K562 (cell line): Measurements from ENCODE around the gene F11R. TPM values are rescaled to one million over a fixed set of nuclear protein-coding genes. Genes with fewer than 3 reads are reported as not detected.

ENCODE experiments used
- ATF1 ChIP-seq, 2 experiments: fragments of 450-650 bp in 1 of 2; IDR thresholded peaks; 2 replicates each; pipeline ENCODE4 v1.6.1; 2016; ENCODE audit warnings: missing compliant biosample characterization in 1 of 2, missing genetic modification characterization in 1 of 2
- CBFA2T2 ChIP-seq: fragments of 450-650 bp; conservative IDR thresholded peaks from 2 replicates; pipeline ENCODE4 v1.6.1; 2017; ENCODE audit warnings: mild to moderate bottlenecking
- LCOR ChIP-seq: sonication (generic); formaldehyde crosslinking; IDR thresholded peaks from 2 replicates; pipeline ENCODE4 v1.8.0; 2022; ENCODE audit warnings: mild to moderate bottlenecking, missing genetic modification reagents
- MCM3 ChIP-seq: fragments of 450-650 bp; IDR thresholded peaks from 2 replicates; pipeline ENCODE4 v1.6.1; 2016
- MCM7 ChIP-seq, 2 experiments: fragments of 450-650 bp; IDR thresholded peaks; 2 replicates each; pipeline ENCODE4 v1.6.1; 2016 to 2018
- SMARCA4 ChIP-seq: fragments of 450-650 bp; IDR thresholded peaks from 2 replicates; pipeline ENCODE4 v1.6.1; 2016
- TCF7 ChIP-seq: sonication (generic); IDR thresholded peaks from 2 replicates; pipeline ENCODE4 v1.6.1; 2016; ENCODE audit warnings: antibody characterized with exemption, borderline replicate concordance
- ZFX ChIP-seq: sonication (generic); formaldehyde crosslinking; IDR thresholded peaks from 2 replicates; pipeline ENCODE4 v1.8.0; 2022; ENCODE audit warnings: mild to moderate bottlenecking, missing genetic modification reagents, moderate library complexity
- ZNF668 ChIP-seq: fragments of 250-450 bp; sonication (Bioruptor Pico); IDR thresholded peaks from 2 replicates; pipeline ENCODE4 v1.8.0; 2022; ENCODE audit warnings: mild to moderate bottlenecking, inconsistent platforms
- ZNF75A ChIP-seq: fragments of 450-650 bp; formaldehyde crosslinking; IDR thresholded peaks from 2 replicates; pipeline ENCODE4 v1.4.0; 2020; ENCODE audit warnings: mild to moderate bottlenecking
- polyA plus RNA-seq, 8 experiments: library from polyadenylated mRNA; depleted of rRNA in 4 of 8; stranded (reverse) in 5 of 8; unstranded in 3 of 8; fragments of >200 nt; fragmentation: Nextera tagmentation in 2 of 8; fragmentation: Illumina TruSeq in 1 of 8; extraction: Ambion mirVana in 2 of 8; extraction: Trizol in 1 of 8; gene quantifications; 2 replicates each; pipeline versions ENCODE4 v1.2.1 to v1.2.3, GENCODE V29; 2011 to 2014; ENCODE audit warnings: inconsistent platforms in 1 of 8, missing spikeins in 1 of 8
- total RNA-seq, 7 experiments: library from RNA; depleted of rRNA in 6 of 7; stranded (reverse); fragments of >200 nt in 6 of 7; fragmentation: Illumina TruSeq in 2 of 7; extraction: Trizol in 2 of 7; gene quantifications; 2 replicates each; pipeline versions ENCODE4 v1.2.1 to v1.2.3, GENCODE V29; 2011 to 2021; ENCODE audit warnings: low replicate concordance in 1 of 7
- TF ChIP-seq, protein P1 (sequence below): fragments of 250-450 bp; sonication (Bioruptor Pico); IDR thresholded peaks from 2 replicates; pipeline ENCODE4 v1.8.0; 2022; ENCODE audit warnings: inconsistent platforms, mild to moderate bottlenecking, moderate library complexity, borderline replicate concordance
- TF ChIP-seq, protein P2 (sequence below): fragments of 200-800 bp; sonication (Bioruptor generic); IDR thresholded peaks from 2 replicates; pipeline ENCODE4 v1.6.1; 2016; ENCODE audit warnings: missing genetic modification characterization, missing compliant biosample characterization
- TF ChIP-seq, protein P3 (sequence below): fragments of 200-800 bp; sonication (Bioruptor generic); IDR thresholded peaks from 2 replicates; pipeline ENCODE4 v1.6.1; 2017; ENCODE audit warnings: missing genetic modification characterization, missing compliant biosample characterization
- TF ChIP-seq, protein P4 (sequence below): IDR thresholded peaks from 2 replicates; pipeline ENCODE4 v1.6.1; 2014; ENCODE audit warnings: antibody characterized with exemption
- TF ChIP-seq, protein P5 (sequence below), 2 experiments: fragments of 450-650 bp in 1 of 2; IDR thresholded peaks; 2 replicates each; pipeline ENCODE4 v1.6.1; 2011 to 2017; ENCODE audit warnings: low read depth in 2 of 2, antibody characterized with exemption in 1 of 2, borderline replicate concordance in 1 of 2, low read length in 1 of 2, mild to moderate bottlenecking in 1 of 2, mixed read lengths in 1 of 2; ENCODE audit not compliant: control insufficient read depth in 1 of 2

Gene F11R
- total and polyA plus RNA-seq, 9 of the 15 experiments (the other 6 are each of a cell fraction or from before 2014, with no cell fraction given) = 27.4 to 187 (median 52.5) TPM

DNA sequence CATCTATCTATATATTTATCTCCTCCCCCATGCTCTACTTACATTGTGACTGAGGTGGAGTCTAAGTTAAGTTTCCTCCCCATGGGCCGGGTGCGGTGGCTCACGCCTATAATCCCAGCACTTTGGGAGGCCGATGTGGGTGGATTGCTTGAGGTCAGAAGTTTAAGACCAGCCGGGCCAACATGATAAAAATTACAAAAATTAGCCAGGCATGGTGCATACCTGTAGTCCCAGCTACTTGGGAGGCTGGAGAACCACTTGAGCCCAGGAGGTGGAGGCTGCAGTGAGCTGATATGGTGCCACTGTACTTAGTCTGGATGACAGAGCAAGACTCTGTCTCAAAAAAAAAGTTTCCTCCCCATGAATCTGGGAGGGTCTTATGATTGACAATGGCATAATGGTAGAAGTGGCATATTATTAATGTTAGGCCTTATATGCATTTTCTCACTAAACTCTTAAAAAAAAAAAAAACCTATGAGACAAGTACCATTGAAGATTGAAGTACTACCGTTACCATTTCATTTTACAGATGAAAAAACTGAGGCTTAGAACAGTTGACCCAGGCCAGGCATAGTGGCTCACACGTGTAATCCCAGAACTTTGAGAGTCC, 11.2 kb downstream of the F11R start (continued):
- TF ChIP-seq, protein P1, sequence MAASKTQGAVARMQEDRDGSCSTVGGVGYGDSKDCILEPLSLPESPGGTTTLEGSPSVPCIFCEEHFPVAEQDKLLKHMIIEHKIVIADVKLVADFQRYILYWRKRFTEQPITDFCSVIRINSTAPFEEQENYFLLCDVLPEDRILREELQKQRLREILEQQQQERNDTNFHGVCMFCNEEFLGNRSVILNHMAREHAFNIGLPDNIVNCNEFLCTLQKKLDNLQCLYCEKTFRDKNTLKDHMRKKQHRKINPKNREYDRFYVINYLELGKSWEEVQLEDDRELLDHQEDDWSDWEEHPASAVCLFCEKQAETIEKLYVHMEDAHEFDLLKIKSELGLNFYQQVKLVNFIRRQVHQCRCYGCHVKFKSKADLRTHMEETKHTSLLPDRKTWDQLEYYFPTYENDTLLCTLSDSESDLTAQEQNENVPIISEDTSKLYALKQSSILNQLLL (CRISPR knock-in tag) = no peak
- TF ChIP-seq LCOR (CRISPR knock-in tag) = peak; percentile 75; the same call in 1 of the 2 replicates
- peak; percentile 94 for TF ChIP-seq CBFA2T2
- no peak for TF ChIP-seq ZFX (CRISPR knock-in tag)
- TF ChIP-seq MCM7 (IDR thresholded peaks at IDR 0.05) = no peak
- no peak for TF ChIP-seq MCM3
- no peak for TF ChIP-seq TCF7
- no peak for TF ChIP-seq ATF1 (CRISPR knock-in tag; IDR thresholded peaks at IDR 0.05)
- peak; percentile 52; the same call in 1 of the 2 replicates for TF ChIP-seq ATF1 (tag; IDR thresholded peaks at IDR 0.05)
- TF ChIP-seq, protein P2, sequence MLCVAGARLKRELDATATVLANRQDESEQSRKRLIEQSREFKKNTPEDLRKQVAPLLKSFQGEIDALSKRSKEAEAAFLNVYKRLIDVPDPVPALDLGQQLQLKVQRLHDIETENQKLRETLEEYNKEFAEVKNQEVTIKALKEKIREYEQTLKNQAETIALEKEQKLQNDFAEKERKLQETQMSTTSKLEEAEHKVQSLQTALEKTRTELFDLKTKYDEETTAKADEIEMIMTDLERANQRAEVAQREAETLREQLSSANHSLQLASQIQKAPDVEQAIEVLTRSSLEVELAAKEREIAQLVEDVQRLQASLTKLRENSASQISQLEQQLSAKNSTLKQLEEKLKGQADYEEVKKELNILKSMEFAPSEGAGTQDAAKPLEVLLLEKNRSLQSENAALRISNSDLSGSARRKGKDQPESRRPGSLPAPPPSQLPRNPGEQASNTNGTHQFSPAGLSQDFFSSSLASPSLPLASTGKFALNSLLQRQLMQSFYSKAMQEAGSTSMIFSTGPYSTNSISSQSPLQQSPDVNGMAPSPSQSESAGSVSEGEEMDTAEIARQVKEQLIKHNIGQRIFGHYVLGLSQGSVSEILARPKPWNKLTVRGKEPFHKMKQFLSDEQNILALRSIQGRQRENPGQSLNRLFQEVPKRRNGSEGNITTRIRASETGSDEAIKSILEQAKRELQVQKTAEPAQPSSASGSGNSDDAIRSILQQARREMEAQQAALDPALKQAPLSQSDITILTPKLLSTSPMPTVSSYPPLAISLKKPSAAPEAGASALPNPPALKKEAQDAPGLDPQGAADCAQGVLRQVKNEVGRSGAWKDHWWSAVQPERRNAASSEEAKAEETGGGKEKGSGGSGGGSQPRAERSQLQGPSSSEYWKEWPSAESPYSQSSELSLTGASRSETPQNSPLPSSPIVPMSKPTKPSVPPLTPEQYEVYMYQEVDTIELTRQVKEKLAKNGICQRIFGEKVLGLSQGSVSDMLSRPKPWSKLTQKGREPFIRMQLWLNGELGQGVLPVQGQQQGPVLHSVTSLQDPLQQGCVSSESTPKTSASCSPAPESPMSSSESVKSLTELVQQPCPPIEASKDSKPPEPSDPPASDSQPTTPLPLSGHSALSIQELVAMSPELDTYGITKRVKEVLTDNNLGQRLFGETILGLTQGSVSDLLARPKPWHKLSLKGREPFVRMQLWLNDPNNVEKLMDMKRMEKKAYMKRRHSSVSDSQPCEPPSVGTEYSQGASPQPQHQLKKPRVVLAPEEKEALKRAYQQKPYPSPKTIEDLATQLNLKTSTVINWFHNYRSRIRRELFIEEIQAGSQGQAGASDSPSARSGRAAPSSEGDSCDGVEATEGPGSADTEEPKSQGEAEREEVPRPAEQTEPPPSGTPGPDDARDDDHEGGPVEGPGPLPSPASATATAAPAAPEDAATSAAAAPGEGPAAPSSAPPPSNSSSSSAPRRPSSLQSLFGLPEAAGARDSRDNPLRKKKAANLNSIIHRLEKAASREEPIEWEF (CRISPR knock-in tag) = no peak
- TF ChIP-seq ZNF668 (CRISPR knock-in tag) = no peak
- TF ChIP-seq, protein P3, sequence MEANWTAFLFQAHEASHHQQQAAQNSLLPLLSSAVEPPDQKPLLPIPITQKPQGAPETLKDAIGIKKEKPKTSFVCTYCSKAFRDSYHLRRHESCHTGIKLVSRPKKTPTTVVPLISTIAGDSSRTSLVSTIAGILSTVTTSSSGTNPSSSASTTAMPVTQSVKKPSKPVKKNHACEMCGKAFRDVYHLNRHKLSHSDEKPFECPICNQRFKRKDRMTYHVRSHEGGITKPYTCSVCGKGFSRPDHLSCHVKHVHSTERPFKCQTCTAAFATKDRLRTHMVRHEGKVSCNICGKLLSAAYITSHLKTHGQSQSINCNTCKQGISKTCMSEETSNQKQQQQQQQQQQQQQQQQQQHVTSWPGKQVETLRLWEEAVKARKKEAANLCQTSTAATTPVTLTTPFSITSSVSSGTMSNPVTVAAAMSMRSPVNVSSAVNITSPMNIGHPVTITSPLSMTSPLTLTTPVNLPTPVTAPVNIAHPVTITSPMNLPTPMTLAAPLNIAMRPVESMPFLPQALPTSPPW (CRISPR knock-in tag) = 0 out of 2 replicates have a peak, but pooled peaks have one; percentile 50
- TF ChIP-seq, protein P4, sequence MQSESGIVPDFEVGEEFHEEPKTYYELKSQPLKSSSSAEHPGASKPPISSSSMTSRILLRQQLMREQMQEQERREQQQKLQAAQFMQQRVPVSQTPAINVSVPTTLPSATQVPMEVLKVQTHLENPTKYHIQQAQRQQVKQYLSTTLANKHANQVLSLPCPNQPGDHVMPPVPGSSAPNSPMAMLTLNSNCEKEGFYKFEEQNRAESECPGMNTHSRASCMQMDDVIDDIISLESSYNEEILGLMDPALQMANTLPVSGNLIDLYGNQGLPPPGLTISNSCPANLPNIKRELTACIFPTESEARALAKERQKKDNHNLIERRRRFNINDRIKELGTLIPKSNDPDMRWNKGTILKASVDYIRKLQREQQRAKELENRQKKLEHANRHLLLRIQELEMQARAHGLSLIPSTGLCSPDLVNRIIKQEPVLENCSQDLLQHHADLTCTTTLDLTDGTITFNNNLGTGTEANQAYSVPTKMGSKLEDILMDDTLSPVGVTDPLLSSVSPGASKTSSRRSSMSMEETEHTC = 0 out of 2 replicates have a peak, but pooled peaks have one; percentile 23
- TF ChIP-seq, protein P5, sequence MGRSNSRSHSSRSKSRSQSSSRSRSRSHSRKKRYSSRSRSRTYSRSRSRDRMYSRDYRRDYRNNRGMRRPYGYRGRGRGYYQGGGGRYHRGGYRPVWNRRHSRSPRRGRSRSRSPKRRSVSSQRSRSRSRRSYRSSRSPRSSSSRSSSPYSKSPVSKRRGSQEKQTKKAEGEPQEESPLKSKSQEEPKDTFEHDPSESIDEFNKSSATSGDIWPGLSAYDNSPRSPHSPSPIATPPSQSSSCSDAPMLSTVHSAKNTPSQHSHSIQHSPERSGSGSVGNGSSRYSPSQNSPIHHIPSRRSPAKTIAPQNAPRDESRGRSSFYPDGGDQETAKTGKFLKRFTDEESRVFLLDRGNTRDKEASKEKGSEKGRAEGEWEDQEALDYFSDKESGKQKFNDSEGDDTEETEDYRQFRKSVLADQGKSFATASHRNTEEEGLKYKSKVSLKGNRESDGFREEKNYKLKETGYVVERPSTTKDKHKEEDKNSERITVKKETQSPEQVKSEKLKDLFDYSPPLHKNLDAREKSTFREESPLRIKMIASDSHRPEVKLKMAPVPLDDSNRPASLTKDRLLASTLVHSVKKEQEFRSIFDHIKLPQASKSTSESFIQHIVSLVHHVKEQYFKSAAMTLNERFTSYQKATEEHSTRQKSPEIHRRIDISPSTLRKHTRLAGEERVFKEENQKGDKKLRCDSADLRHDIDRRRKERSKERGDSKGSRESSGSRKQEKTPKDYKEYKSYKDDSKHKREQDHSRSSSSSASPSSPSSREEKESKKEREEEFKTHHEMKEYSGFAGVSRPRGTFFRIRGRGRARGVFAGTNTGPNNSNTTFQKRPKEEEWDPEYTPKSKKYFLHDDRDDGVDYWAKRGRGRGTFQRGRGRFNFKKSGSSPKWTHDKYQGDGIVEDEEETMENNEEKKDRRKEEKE (IDR thresholded peaks at IDR 0.05; ENCODE audit: borderline replicate concordance in 1 of 2, control insufficient read depth in 1 of 2, low read depth in 2 of 2, low read length in 1 of 2) = peak in 1 of 2 experiments; percentile 46; a peak in 1 of 4 replicates
- TF ChIP-seq ZNF75A (CRISPR knock-in tag) = no peak
- peak; percentile 89 for TF ChIP-seq SMARCA4
